ENCODE results near the gene APBA2. TPM values are rescaled to one million over a fixed set of nuclear protein-coding genes. Genes with fewer than 3 reads are reported as not detected.

Gene APBA2
- polyA plus RNA-seq, 1 donor (not counting 4 experiments of a cell fraction or from before 2014, with no cell fraction given): 5.5 TPM

DNA sequence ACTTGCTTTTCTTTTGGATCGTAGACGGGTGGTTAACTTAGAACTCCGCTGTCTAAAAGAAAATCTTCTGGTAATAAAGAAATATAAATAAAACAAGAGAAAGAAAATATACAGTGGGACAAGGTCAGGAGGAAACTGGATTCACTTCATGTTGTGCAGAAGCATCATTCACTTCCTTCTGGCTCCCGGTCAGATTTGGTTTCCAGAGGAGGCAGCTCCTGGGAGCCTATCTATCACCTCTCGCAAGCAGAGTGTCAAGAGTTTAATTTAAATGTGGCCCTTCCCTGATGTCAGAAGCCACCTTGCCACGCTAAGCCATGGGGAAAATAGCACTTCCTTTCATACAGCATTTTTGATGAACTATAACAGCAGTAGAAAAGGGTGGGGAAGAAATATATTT, 244.7 kb downstream of the APBA2 start:
- Histone ChIP-seq H2AFZ (ENCODE audit: control insufficient read depth, low read length) (no peak overlapping the region), H3K27ac (ENCODE audit: control insufficient read depth, insufficient read depth, low read length) (no peak overlapping the region), H3K79me2 (ENCODE audit: control insufficient read depth, insufficient read depth, low read length) (no peaks in the 10 kb centered on the region), H3K4me2 (ENCODE audit: control insufficient read depth, extremely low read depth, insufficient read depth, low read depth, low read length) (no peak overlapping the region), H3K4me1 (ENCODE audit: control insufficient read depth, extremely low read depth, insufficient read depth, low read length) (no peaks in the 10 kb centered on the region), H3K9ac (ENCODE audit: control insufficient read depth, extremely low read depth, insufficient read depth, low read length) (no peak overlapping the region), H3K27me3 (ENCODE audit: control insufficient read depth, extremely low read depth, insufficient read depth, low read length) (no peaks in the 10 kb centered on the region), H3K4me3 (ENCODE audit: control insufficient read depth in 2 of 3, extremely low read depth in 1 of 3, insufficient read depth in 2 of 3, low read depth in 1 of 3, low read length in 3 of 3) (no peak overlapping the region), H3K36me3 (ENCODE audit: control insufficient read depth in 2 of 2, extremely low read depth in 1 of 2, insufficient read depth in 2 of 2, low read length in 2 of 2) (no peaks in the 10 kb centered on the region), H4K20me1 (ENCODE audit: control insufficient read depth, extremely low read depth, insufficient read depth, low read length) (no peaks in the 10 kb centered on the region), H3K9me3 (ENCODE audit: control insufficient read depth, low read depth, low read length) (no peaks in the 10 kb centered on the region), H3K9me1 (ENCODE audit: control insufficient read depth, extremely low read depth, insufficient read depth, low read length) (no peaks in the 10 kb centered on the region)
- DNase-seq (ENCODE audit: low read depth, low spot score) (no peak), FAIRE-seq (no peak)
- dilution Hi-C loops (cut with MboI; ENCODE audit: extremely low pct_ligation_motif_present, low sequenced_read_pairs): no loop called here
- no peak for TF ChIP-seq EZH2 (IDR thresholded peaks at IDR 0.05; ENCODE audit: low read length)
- TF ChIP-seq CTCF (optimal IDR thresholded peaks at IDR 0.05 in 1 of 3, IDR thresholded peaks at IDR 0.05 in 1 of 3, conservative IDR thresholded peaks at IDR 0.05 in 1 of 3; ENCODE audit: extremely low read depth in 1 of 3, insufficient read depth in 2 of 3, low read length in 3 of 3): no peak

DNA sequence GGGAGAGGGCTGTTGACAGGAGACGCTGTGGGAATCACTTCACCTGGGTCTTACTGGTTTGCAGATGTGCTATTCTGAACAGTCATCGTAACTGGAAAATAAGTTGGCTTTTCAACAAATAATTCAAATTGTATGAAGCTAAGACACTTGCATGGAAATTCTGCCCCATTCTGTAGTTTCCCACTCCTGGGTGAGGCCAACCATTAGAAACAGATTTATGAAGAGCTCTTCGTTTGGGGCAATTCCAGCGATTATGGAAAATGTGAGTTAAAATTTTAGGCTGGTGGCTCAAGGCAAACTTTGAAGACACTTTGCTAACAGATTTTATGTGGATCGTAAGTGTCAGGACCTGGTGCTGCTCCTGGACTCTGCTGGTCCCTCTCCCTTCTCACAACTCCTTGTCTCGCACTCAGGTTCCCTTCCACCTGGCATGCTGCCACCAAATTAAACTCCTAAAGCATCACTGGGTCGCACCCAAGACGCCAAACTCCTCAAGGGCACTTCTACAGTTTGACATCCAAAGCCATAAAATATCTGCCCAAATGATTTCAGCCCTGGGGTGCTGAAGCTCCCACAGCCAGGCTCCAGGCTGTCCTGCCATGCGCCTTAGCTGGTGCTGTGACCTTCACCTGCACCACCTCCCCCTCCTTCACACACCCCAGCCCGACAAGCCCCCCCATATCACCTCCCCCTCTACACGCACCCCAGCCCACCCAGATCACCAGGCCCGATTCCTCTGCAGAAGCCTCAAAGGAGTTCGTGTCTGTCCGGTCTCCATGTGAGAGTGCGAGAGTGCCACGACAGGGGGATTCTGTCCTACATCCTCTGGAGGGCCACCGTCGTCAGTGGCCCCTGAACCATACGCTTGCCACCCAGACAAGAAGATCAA, 245.4 kb downstream of the APBA2 start:
- H3K4me3 ChIP-seq (ENCODE audit: control insufficient read depth in 2 of 3, extremely low read depth in 1 of 3, insufficient read depth in 2 of 3, low read depth in 1 of 3, low read length in 3 of 3): no peak overlapping the region
- no peaks in the 10 kb centered on the region for H3K9me1 ChIP-seq (ENCODE audit: control insufficient read depth, extremely low read depth, insufficient read depth, low read length)
- no peaks in the 10 kb centered on the region for H3K27me3 ChIP-seq (ENCODE audit: control insufficient read depth, extremely low read depth, insufficient read depth, low read length)
- no peaks in the 10 kb centered on the region for H3K79me2 ChIP-seq (ENCODE audit: control insufficient read depth, insufficient read depth, low read length)
- no peak overlapping the region for H2AFZ ChIP-seq (ENCODE audit: control insufficient read depth, low read length)
- no peaks in the 10 kb centered on the region for H3K9me3 ChIP-seq (ENCODE audit: control insufficient read depth, low read depth, low read length)
- H3K9ac ChIP-seq (ENCODE audit: control insufficient read depth, extremely low read depth, insufficient read depth, low read length): no peak overlapping the region
- H3K27ac ChIP-seq (ENCODE audit: control insufficient read depth, insufficient read depth, low read length): no peak overlapping the region
- H3K4me1 ChIP-seq (ENCODE audit: control insufficient read depth, extremely low read depth, insufficient read depth, low read length): no peaks in the 10 kb centered on the region
- no peaks in the 10 kb centered on the region for H4K20me1 ChIP-seq (ENCODE audit: control insufficient read depth, extremely low read depth, insufficient read depth, low read length)
- dilution Hi-C loops (cut with MboI; ENCODE audit: extremely low pct_ligation_motif_present, low sequenced_read_pairs): no loop called here
- no peak for DNase-seq (ENCODE audit: low read depth, low spot score)
- FAIRE-seq: no peak
- no peaks in the 10 kb centered on the region for H3K36me3 ChIP-seq (ENCODE audit: control insufficient read depth in 2 of 2, extremely low read depth in 1 of 2, insufficient read depth in 2 of 2, low read length in 2 of 2)
- TF ChIP-seq CTCF (optimal IDR thresholded peaks at IDR 0.05 in 1 of 3, IDR thresholded peaks at IDR 0.05 in 1 of 3, conservative IDR thresholded peaks at IDR 0.05 in 1 of 3; ENCODE audit: extremely low read depth in 1 of 3, insufficient read depth in 2 of 3, low read length in 3 of 3): no peak
- no peak for TF ChIP-seq EZH2 (IDR thresholded peaks at IDR 0.05; ENCODE audit: low read length)
- H3K4me2 ChIP-seq (ENCODE audit: control insufficient read depth, extremely low read depth, insufficient read depth, low read depth, low read length): no peak overlapping the region
